HG03571 (cell line): Measurements from ENCODE around the gene GJC2.
A peak's percentile ranks its signal among the peaks of the same experiment; 100 is the strongest.

Experiments
- ATAC-seq: cut with Tn5 transposase; IDR thresholded peaks from one replicate; pipeline ENCODE4 v1.9.1; 2021; ENCODE audit not compliant: unreplicated experiment

The GJC2 gene

GRCh38 chr1:228156515-228156881, 6.8 kb downstream of the GJC2 start:
- ATAC-seq: no peak

GRCh38 chr1:228156941-228157728, 7.4 kb downstream of the GJC2 start:
- ATAC-seq: no peak

GRCh38 chr1:228157729-228158126, 8.0 kb downstream of the GJC2 start:
- no peak for ATAC-seq

GRCh38 chr1:228158151-228159007, 8.6 kb downstream of the GJC2 start:
- ATAC-seq: no peak

GRCh38 chr1:228159008-228159665, 9.4 kb downstream of the GJC2 start:
- ATAC-seq: no peak

GRCh38 chr1:228160201-228160761, 10.6 kb downstream of the GJC2 start:
- ATAC-seq: no peak

GRCh38 chr1:228161362-228161761, 11.6 kb downstream of the GJC2 start:
- no peak for ATAC-seq

GRCh38 chr1:228161866-228162265, 12.1 kb downstream of the GJC2 start:
- ATAC-seq: no peak

- ATAC-seq: no peak
Observed at GRCh38 chr1:228162286-228163006, 12.7 kb downstream of the GJC2 start.

- no peak for ATAC-seq
Observed at GRCh38 chr1:228163007-228163753, 13.4 kb downstream of the GJC2 start.

- ATAC-seq: no peak
Observed at GRCh38 chr1:228163776-228164519, 14.2 kb downstream of the GJC2 start.

- ATAC-seq: peak; percentile 0
Observed at GRCh38 chr1:228164561-228165371, 15.0 kb downstream of the GJC2 start.

- ATAC-seq: peak; percentile 77
Observed at GRCh38 chr1:228165372-228166169, 15.8 kb downstream of the GJC2 start, which contains the start of gene IBA57. Gene IBA57, plus strand, starts transcription at chr1:228165804. Its CDS starts 13 bp downstream, at chr1:228165817.

GRCh38 chr1:228166170-228166936, 16.6 kb downstream of the GJC2 start:
- ATAC-seq: peak; percentile 8

GRCh38 chr1:228168563-228169270, 19.0 kb downstream of the GJC2 start:
- ATAC-seq: no peak

GRCh38 chr1:228169345-228169744, 19.6 kb downstream of the GJC2 start:
- ATAC-seq: no peak
